ENCODE results near the gene SEZ6. TPM values are rescaled to one million over a fixed set of nuclear protein-coding genes. Genes with fewer than 3 reads are reported as not detected.

The SEZ6 gene
- total RNA-seq, 1 experiment from 2014 or later: not detected

- H3K9me3 ChIP-seq (ENCODE audit: insufficient read depth, low read depth): no peaks in the 10 kb centered on the region
- no peak overlapping the region for H3K27ac ChIP-seq
- no peaks in the 10 kb centered on the region for H3K27me3 ChIP-seq (ENCODE audit: insufficient read depth, low read depth)
- H4K20me1 ChIP-seq (ENCODE audit: insufficient read depth): peaks cover 69% of the 10 kb centered on the region
- no TSS peak for BruUV-seq (replicated peaks)
- peaks cover 98% of the 10 kb centered on the region for H3K79me2 ChIP-seq (ENCODE audit: low read depth)
- ChIA-PET CTCF (no interaction called here), POLR2A (ENCODE audit: unreplicated experiment) (interaction anchor here (0.6 kb wide), 1 partner anchor 968 kb away, joined by 4 read pairs; no protein-coding TSS in a partner anchor)
- DNase-seq: no peak
- H3K4me2 ChIP-seq: no peak overlapping the region
- TF ChIP-seq EZH2 (IDR thresholded peaks at IDR 0.05; ENCODE audit: low read depth) (no peak), CTCF (conservative IDR thresholded peaks at IDR 0.05) (no peak)
- no peak overlapping the region for H3K4me3 ChIP-seq
- H3K9me2 ChIP-seq (ENCODE audit: insufficient read depth): no peaks in the 10 kb centered on the region
- peaks cover 22% of the 10 kb centered on the region for H3K4me1 ChIP-seq (replicated peaks; ENCODE audit: insufficient read depth)
- H2AFZ ChIP-seq: no peak overlapping the region
- peaks cover 41% of the 10 kb centered on the region for H3F3A ChIP-seq (ENCODE audit: insufficient read depth, low read depth)
- intact Hi-C loops (cut with micrococcal nuclease; ENCODE audit: unreplicated experiment): no loop called here
- peaks cover 55% of the 10 kb centered on the region for H3K36me3 ChIP-seq (ENCODE audit: low read depth)
Measured at GRCh38 chr17:28944862-28945741, 60.7 kb downstream of the SEZ6 start.

- Histone ChIP-seq H3K36me3 (ENCODE audit: low read depth) (peaks cover 56% of the 10 kb centered on the region), H3K27ac (no peak overlapping the region)
Measured at GRCh38 chr17:28944343-28944742, 61.5 kb downstream of the SEZ6 start.

GRCh38 chr17:28942925-28943324, 62.9 kb downstream of the SEZ6 start:
- peaks cover 51% of the 10 kb centered on the region for H3K36me3 ChIP-seq (ENCODE audit: low read depth)
- H3K9me3 ChIP-seq (ENCODE audit: insufficient read depth, low read depth): no peaks in the 10 kb centered on the region
- TF ChIP-seq CTCF (conservative IDR thresholded peaks at IDR 0.05) (no peak), EZH2 (IDR thresholded peaks at IDR 0.05; ENCODE audit: low read depth) (no peak)
- no peak overlapping the region for H2AFZ ChIP-seq
- H3K9me2 ChIP-seq (ENCODE audit: insufficient read depth): no peaks in the 10 kb centered on the region
- ChIA-PET POLR2A (ENCODE audit: unreplicated experiment) (no interaction called here), CTCF (no interaction called here)
- H3K79me2 ChIP-seq (ENCODE audit: low read depth): peaks cover 98% of the 10 kb centered on the region
- H3K27me3 ChIP-seq (ENCODE audit: insufficient read depth, low read depth): no peaks in the 10 kb centered on the region
- intact Hi-C loops (cut with micrococcal nuclease; ENCODE audit: unreplicated experiment): no loop called here
- H3F3A ChIP-seq (ENCODE audit: insufficient read depth, low read depth): peaks cover 49% of the 10 kb centered on the region; the same call in 1 of the 2 replicates
- no peak overlapping the region for H3K4me3 ChIP-seq
- BruUV-seq (replicated peaks): no TSS peak
- H3K4me1 ChIP-seq (replicated peaks; ENCODE audit: insufficient read depth): peaks cover 24% of the 10 kb centered on the region
- no peak overlapping the region for H3K4me2 ChIP-seq
- H4K20me1 ChIP-seq (ENCODE audit: insufficient read depth): peaks cover 79% of the 10 kb centered on the region
- no peak for DNase-seq
- no peak overlapping the region for H3K27ac ChIP-seq

More at GRCh38 chr17:28944343-28944742, 61.5 kb downstream of the SEZ6 start:
- no peak for TF ChIP-seq CTCF (conservative IDR thresholded peaks at IDR 0.05)
- TF ChIP-seq EZH2 (IDR thresholded peaks at IDR 0.05; ENCODE audit: low read depth): no peak
- H2AFZ ChIP-seq: no peak overlapping the region
- BruUV-seq (replicated peaks): no TSS peak
- H3K9me3 ChIP-seq (ENCODE audit: insufficient read depth, low read depth): no peaks in the 10 kb centered on the region
- H3K4me1 ChIP-seq (replicated peaks; ENCODE audit: insufficient read depth): peaks cover 22% of the 10 kb centered on the region
- H3F3A ChIP-seq (ENCODE audit: insufficient read depth, low read depth): peaks cover 47% of the 10 kb centered on the region
- H3K79me2 ChIP-seq (ENCODE audit: low read depth): peaks cover 98% of the 10 kb centered on the region
- H4K20me1 ChIP-seq (ENCODE audit: insufficient read depth): peaks cover 73% of the 10 kb centered on the region
- H3K27me3 ChIP-seq (ENCODE audit: insufficient read depth, low read depth): no peaks in the 10 kb centered on the region
- H3K9me2 ChIP-seq (ENCODE audit: insufficient read depth): no peaks in the 10 kb centered on the region
- no peak overlapping the region for H3K4me3 ChIP-seq
- intact Hi-C loops (cut with micrococcal nuclease; ENCODE audit: unreplicated experiment): no loop called here
- no peak overlapping the region for H3K4me2 ChIP-seq
- ChIA-PET POLR2A (ENCODE audit: unreplicated experiment) (interaction anchor here (0.7 kb wide), 1 partner anchor 224 kb away, joined by 3 read pairs; the partner anchor contains the start of gene RPL23A), CTCF (no interaction called here)
- DNase-seq: no peak

All from PC-9 (cell line).